Measurements from ENCODE around the gene NPIPA2.
"Not testable (repeated sequence)": the region's sequence is repeated elsewhere in the genome, so short reads cannot be mapped to it uniquely, and the experiment has no call there.

The NPIPA2 gene

DNA sequence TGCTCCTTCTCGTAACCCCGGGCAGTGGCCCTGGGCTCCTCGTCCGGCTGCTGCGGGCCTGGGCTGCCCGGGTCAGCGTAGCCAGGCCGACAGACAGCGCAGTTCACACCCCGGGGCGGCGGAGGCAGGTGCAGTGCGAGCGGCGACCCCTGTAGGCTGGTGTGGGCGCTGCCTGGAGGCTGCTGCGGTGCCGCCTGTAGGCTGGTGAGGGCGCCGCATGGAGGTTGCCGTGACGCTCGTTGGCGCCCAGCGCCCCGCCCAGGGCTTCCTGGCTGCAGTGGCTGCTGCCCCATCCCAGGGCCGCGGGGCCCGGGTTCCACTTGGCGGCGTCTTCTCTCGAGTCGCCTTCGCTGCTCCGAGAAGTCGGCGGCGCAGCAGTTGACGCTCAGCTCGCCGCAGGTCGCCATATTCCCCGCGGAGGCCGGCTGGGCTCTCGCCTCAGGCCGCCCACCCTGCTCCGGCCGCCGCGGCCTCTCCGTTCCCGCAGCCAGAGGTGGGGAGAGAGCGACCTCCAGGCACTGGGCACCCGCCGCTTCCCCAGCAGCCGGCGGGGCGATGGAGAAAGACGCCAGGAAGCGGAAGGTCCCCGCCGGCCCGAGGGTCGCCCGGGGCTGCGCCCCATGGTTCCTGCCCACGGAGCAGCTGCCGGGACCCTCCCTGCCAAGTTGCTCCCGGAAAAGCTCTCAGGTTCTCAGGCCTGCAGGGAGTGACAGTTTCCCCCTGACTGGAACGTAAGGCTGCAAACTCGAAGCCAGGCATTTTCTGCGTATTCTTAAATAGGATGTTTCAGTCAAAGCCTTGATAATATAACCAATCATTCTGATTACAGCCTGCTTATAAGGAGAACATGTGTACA, at the start of gene NPIPA2:
TSS of gene NPIPA2 (plus strand) at position 261 of the 856 bp plus-strand sequence. CDS start 5,533 bp downstream, outside the sequence.
- DNase-seq = not testable (repeated sequence)

- DNase-seq = not testable (repeated sequence)
Observed at GRCh38 chr16:14694129-14694528, 48.2 kb upstream of the NPIPA2 start, which contains the start of gene PLA2G10. TSS of gene PLA2G10 (minus strand) at chr16:14694308. CDS start at chr16:14694229, 79 bp downstream.

- not testable (repeated sequence) for DNase-seq
Observed at GRCh38 chr16:14701859-14702258, 40.5 kb upstream of the NPIPA2 start.

GRCh38 chr16:14702672-14703071, 39.7 kb upstream of the NPIPA2 start:
- not testable (repeated sequence) for DNase-seq

GRCh38 chr16:14703156-14704011, 38.9 kb upstream of the NPIPA2 start, which contains the start of gene NPIPA3:
TSS of gene NPIPA3 (plus strand) at chr16:14703411. CDS start at chr16:14708944, 5,533 bp downstream.
- DNase-seq = not testable (repeated sequence)

- not testable (repeated sequence) for DNase-seq
Observed at GRCh38 chr16:14733233-14733632, 9.1 kb upstream of the NPIPA2 start.

GRCh38 chr16:14740832-14741385, 1.4 kb upstream of the NPIPA2 start:
- DNase-seq = not testable (repeated sequence)

DNA sequence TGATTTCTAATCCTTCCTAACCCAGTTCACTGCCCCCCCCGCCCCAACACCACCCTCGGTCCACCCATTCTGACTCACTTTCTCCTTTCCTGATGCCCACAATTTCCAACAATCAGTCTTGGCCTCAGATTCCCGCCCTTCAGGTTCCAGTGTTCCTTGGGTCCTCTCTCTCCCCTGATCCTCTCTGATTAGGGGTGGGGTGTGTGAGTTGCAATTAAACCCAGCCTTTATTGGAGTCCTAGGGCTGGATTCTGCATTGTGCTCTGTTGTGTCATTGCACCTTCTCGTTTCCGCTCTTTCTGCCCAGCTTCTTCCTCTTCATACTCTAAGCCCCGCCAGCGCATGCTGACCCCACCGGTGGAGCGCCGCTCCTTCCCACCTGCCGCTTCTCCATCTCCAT, 539 bp upstream of the NPIPA2 start:
- not testable (repeated sequence) for DNase-seq

- DNase-seq = not testable (repeated sequence)
Observed at GRCh38 chr16:14773654-14774053, 31.3 kb downstream of the NPIPA2 start.

DNA sequence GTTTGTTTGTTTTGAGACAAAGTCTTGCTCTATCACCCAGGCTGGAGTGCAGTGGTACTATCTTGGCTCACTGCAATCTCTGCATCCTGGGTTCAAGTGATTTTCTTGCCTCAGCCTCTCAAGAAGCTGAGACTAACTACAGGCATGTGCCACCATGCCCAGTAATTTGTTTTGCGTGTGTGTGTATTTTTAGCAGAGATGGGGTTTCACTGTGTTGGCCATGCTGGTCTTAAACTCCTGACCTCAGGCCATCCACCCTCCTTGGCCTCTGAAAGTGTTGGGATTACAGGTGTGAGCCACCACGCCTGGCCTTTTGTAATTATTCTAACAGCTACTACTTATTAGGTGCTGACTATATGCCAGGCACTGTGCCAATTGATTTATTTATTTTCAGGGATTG, 33.3 kb downstream of the NPIPA2 start:
- not testable (repeated sequence) for DNase-seq

- not testable (repeated sequence) for DNase-seq
Observed at GRCh38 chr16:14776763-14777162, 34.4 kb downstream of the NPIPA2 start.

- DNase-seq = not testable (repeated sequence)
Observed at GRCh38 chr16:14779368-14779877, 37.1 kb downstream of the NPIPA2 start.

GRCh38 chr16:14786180-14786579, 43.8 kb downstream of the NPIPA2 start:
- DNase-seq = not testable (repeated sequence)

DNA sequence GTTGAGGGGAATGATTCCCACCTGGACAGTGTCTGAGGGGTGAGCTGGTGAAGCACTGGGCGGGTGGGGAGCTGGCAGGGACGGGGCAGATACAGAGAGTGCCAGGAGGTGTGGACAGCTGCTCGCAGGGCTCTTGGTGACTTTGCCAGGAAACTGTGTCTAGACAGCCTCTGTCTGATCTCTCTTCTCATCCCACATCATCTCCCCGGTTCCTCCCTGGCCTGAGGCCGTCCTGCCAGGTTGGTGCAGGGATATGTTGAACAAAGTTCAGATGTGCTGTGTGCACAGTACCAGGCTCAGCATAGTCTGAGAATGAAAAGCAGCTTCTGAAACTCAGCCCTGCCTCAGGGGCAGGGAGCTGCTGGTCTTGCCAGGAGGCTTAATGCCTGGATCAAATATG, 47.2 kb downstream of the NPIPA2 start:
- not testable (repeated sequence) for DNase-seq

DNA sequence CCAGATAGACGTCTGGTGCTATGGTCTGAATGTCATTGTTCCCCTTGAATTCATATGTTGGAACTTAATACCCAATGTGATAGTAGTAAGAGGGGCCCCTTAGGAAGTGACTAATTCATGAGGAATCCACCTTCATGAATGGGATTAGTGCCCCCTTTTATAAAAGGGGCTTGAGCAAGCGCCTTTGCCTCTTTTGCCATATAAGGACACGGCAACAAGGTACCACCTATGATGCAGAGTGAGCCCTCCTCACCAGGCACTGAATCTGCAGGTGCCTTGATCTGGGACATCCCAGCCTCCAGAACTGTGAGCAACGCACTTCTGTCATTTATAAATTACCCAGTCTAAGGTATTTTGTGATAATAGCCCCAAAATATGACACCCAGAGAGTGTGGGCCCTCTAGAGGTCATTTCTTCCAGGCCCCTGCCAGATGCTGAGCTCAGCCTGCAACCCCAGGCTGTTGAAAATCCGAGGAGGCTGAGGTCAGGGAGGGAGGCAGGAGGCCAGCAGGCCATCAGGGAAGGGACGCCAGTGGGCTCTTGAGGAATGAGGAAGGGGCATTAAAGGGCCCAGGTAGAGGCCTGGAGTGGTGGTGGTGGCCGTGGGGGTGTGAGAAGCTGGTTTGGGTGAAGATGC, 48.1 kb downstream of the NPIPA2 start:
- DNase-seq = not testable (repeated sequence)

DNA sequence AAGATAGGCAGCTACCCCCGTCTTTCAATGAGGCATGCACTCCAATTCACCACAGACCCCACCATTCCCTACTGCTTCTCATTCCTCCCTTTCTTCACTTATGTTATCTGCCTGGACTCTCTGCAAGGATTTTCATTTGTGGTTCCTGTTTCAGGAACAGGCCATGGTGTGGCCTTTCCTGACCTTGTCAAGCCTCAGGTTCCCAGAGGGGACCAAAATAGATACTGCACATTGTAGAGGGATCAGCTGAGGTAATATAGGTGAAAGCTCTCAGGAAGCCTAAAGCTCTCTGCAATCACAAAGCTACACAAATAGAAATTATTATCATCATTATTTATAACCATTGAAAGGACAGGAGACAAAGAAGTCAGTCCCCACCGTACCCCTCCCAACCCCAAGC, 50.6 kb downstream of the NPIPA2 start:
- not testable (repeated sequence) for DNase-seq

DNA sequence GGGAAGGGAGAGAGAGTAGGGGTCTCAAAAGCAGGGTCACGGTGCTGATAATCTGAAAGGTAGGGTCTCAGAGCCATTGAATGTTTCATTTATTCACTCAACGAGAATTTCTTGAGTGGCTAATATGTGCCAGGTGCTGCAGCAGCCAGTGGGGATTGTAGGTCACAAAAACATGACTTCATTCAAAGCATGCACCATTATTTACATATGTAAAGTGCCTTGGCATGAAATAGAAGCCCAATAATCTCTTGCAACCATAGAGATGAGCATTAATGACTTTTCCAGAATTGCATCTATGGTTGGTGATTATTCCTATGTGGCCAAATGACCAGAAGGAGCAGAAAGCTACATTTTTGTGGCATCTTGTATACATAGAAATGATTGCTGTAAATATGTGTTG, 55.2 kb downstream of the NPIPA2 start:
- DNase-seq = not testable (repeated sequence)

- not testable (repeated sequence) for DNase-seq
Observed at GRCh38 chr16:14803577-14803976, 61.2 kb downstream of the NPIPA2 start.

- DNase-seq = not testable (repeated sequence)
Observed at GRCh38 chr16:14807184-14807678, 64.9 kb downstream of the NPIPA2 start.

DNA sequence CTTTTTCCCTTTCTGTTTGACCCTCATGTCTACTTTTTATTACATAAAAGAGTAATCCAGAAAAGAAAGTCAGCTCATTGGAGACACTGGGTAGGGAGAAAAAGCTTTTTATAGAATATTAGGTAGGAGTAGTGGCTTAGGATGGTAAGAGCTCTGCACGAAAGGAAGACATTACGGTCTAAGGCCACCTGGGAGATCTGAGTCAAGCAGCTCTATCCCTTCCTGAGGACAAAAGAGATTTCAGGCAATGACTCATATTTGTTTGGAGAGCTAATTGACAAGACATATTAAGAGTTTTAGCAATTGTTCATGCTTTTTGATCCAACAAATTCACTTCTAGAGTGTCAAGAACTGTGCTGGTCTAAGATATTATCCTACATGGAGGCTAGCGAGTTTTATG, 71.6 kb downstream of the NPIPA2 start:
- DNase-seq = not testable (repeated sequence)

Data from NCI-H2081 treated with DMSO at 0.1 percent for 48 hours (cell line).